Measurements from ENCODE around the gene TMEM129. TPM values are rescaled to one million over a fixed set of nuclear protein-coding genes. Genes with fewer than 3 reads are reported as not detected.

TMEM129 gene
- total RNA-seq, 2 experiments from 2014 or later = 39.2 to 44.0 TPM

DNA sequence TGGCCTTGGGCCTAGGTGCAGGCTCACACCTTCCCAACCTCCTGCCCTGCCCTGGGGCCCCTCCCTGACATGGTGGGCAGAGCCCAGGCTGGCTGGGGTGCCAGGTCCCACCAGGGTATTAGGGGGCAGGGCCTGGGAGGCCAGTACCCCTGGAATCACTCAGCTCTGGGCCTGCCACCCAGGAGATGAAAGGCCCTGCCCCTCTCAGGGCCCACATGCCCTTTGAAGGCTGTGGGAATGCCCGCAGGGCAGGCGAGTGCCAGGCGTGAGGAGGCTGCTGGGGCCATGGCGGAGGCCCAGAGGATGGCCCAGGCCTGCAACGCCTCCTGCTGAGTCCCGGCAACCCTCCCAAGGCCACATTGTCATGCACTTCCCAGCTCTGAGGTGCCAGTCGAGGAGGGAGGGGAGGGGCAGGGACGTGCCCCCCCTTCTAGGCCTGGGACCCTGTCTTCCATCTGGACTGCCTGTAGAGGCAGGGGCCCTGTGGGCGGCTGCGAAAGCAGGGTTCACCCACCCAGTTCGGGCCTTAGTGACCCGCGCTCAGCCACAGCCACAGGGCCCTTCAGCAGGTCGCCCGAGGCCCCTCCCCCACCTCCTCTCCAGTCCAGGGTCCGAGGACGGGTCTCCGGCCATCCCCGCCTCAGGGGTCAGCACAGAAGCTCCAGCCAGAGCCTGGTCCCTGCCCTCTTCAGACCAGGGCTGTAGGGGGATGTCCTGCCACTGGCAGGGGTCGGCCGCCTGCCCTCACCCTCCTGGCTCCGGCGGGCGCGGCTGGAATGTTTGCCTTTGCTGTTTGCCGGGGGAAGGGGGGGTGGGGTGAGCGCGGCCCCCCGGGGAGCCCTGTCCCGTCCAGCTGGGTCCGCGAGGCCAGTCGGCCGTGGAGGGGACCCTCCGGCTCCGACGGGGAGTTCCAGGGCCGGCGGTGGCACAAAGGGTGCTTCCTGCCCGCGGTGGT lies 45.3 kb upstream of the TMEM129 start:
- H3K4me2 ChIP-seq (ENCODE audit: low read length) = peak overlapping the region; percentile 22; the same call in 1 of the 2 replicates
- CTCF ChIA-PET (ENCODE audit: unreplicated experiment) = no interaction called here

DNA sequence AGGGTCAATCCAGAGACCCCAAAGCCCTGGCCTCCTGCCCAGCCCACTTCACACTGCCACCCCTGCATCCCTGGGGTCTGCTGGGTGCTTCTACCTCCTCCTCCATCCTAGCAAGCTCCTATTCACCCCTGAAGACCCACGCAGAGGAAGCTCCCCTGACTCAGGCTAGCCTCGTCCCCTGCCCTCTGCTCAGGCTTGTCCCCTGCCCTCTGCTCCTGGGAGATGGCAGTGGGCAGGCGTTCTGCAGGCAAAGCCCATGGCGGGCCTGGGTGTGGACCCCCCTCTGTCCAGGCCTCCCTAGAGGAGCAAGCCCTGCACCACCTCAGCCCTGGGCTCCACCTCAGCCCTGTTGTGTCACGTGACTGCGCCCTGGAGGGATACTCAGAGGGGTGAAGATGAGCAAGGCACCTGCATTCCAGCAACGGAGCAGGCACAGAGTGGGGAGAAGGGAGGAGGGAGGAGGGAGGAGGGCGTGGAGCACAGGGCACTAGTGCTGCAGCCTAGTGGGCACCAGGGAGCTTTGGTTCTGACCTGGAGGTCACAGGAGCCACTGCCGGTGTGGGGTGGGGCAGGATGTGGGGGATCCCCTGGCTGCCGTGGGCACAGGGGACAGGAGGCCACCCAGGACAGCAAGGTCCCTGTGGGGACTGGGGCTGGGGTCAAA lies 44.4 kb upstream of the TMEM129 start:
- H3K9me2 ChIP-seq (ENCODE audit: insufficient read depth, low read length) = no peaks in the 10 kb centered on the region
- intact Hi-C loops (cut with micrococcal nuclease; ENCODE audit: unreplicated experiment) = no loop called here
- CTCF ChIA-PET (ENCODE audit: unreplicated experiment) = no interaction called here
- no peaks in the 10 kb centered on the region for H3K9me3 ChIP-seq (ENCODE audit: low read length)
- peaks cover 5% of the 10 kb centered on the region for H3K4me1 ChIP-seq (ENCODE audit: insufficient read depth, low read length, poor library complexity, severe bottlenecking)
- no peaks in the 10 kb centered on the region for H3K36me3 ChIP-seq (ENCODE audit: insufficient read depth, low read length)
- H3K4me2 ChIP-seq (ENCODE audit: low read length) = no peak overlapping the region
- BruUV-seq (replicated peaks) = no TSS peak
- POLR2A ChIA-PET = no interaction called here
- H3K27ac ChIP-seq (ENCODE audit: low read depth, low read length, poor library complexity, severe bottlenecking) = no peak overlapping the region
- no peak for DNase-seq (ENCODE audit: low spot score)
- TF ChIP-seq, protein P1, sequence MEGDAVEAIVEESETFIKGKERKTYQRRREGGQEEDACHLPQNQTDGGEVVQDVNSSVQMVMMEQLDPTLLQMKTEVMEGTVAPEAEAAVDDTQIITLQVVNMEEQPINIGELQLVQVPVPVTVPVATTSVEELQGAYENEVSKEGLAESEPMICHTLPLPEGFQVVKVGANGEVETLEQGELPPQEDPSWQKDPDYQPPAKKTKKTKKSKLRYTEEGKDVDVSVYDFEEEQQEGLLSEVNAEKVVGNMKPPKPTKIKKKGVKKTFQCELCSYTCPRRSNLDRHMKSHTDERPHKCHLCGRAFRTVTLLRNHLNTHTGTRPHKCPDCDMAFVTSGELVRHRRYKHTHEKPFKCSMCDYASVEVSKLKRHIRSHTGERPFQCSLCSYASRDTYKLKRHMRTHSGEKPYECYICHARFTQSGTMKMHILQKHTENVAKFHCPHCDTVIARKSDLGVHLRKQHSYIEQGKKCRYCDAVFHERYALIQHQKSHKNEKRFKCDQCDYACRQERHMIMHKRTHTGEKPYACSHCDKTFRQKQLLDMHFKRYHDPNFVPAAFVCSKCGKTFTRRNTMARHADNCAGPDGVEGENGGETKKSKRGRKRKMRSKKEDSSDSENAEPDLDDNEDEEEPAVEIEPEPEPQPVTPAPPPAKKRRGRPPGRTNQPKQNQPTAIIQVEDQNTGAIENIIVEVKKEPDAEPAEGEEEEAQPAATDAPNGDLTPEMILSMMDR (conservative IDR thresholded peaks at IDR 0.05; ENCODE audit: low read length) = no peak
- no peak for TF ChIP-seq EZH2phosphoT487 (IDR thresholded peaks at IDR 0.05; ENCODE audit: borderline replicate concordance, low read depth, low read length)
- H3K79me2 ChIP-seq (ENCODE audit: insufficient read depth, low read depth, low read length) = no peaks in the 10 kb centered on the region
- no peaks in the 10 kb centered on the region for H4K20me1 ChIP-seq (ENCODE audit: insufficient read depth, low read length)
- no peak overlapping the region for H2AFZ ChIP-seq (ENCODE audit: low read length)
- no peak overlapping the region for H3K4me3 ChIP-seq (ENCODE audit: low read depth, low read length, poor library complexity, severe bottlenecking)

More for the DNA sequence above, 45.3 kb upstream of the TMEM129 start:
- H3K36me3 ChIP-seq (ENCODE audit: insufficient read depth, low read length) = no peaks in the 10 kb centered on the region
- H3K4me1 ChIP-seq (ENCODE audit: insufficient read depth, low read length, poor library complexity, severe bottlenecking) = peaks cover 5% of the 10 kb centered on the region
- DNase-seq (ENCODE audit: low spot score) = no peak
- H3K9me2 ChIP-seq (ENCODE audit: insufficient read depth, low read length) = no peaks in the 10 kb centered on the region
- H2AFZ ChIP-seq (ENCODE audit: low read length) = no peak overlapping the region
- no peaks in the 10 kb centered on the region for H4K20me1 ChIP-seq (ENCODE audit: insufficient read depth, low read length)
- no peak overlapping the region for H3K27ac ChIP-seq (ENCODE audit: low read depth, low read length, poor library complexity, severe bottlenecking)
- no TSS peak for BruUV-seq (replicated peaks)
- TF ChIP-seq EZH2phosphoT487 (IDR thresholded peaks at IDR 0.05; ENCODE audit: borderline replicate concordance, low read depth, low read length) = no peak
- TF ChIP-seq, protein P1 (conservative IDR thresholded peaks at IDR 0.05; ENCODE audit: low read length) = no peak
- H3K9me3 ChIP-seq (ENCODE audit: low read length) = no peaks in the 10 kb centered on the region
- POLR2A ChIA-PET = no interaction called here
- no peaks in the 10 kb centered on the region for H3K79me2 ChIP-seq (ENCODE audit: insufficient read depth, low read depth, low read length)
- intact Hi-C loops (cut with micrococcal nuclease; ENCODE audit: unreplicated experiment) = no loop called here
- peak overlapping the region; percentile 11 for H3K4me3 ChIP-seq (ENCODE audit: low read depth, low read length, poor library complexity, severe bottlenecking)

Data from OCI-LY7 (cell line).